Erythroblast (primary cell): ENCODE results near the gene CRHR1.

Source experiments
- DNase-seq, 2 experiments: peaks; one replicate each; lab custom pipeline; 2025; lab: John Stamatoyannopoulos, UW
- GATA1 ChIP-seq: IDR thresholded peaks from 2 replicates; pipeline ENCODE4 v1.6.1; 2011; ENCODE audit warnings: low read depth, mild to moderate bottlenecking, control low read depth, low read length, moderate library complexity
- POLR2A ChIP-seq: IDR thresholded peaks from 2 replicates; pipeline ENCODE4 v1.6.1; 2011; ENCODE audit warnings: mild to moderate bottlenecking, low read length

Gene CRHR1

GRCh38 chr17:45843722-45844121 is 59.6 kb downstream of the CRHR1 start:
- DNase-seq, result no peak
- no peak for TF ChIP-seq GATA1
- TF ChIP-seq POLR2A, result no peak

- DNase-seq, result no peak
- TF ChIP-seq POLR2A, result no peak
- TF ChIP-seq GATA1, result no peak
Measured at GRCh38 chr17:45844695-45845375, 60.7 kb downstream of the CRHR1 start, which contains the start of gene SPPL2C. SPPL2C (plus strand) TSS chr17:45844881; CDS start chr17:45844907, 26 bp downstream.

GRCh38 chr17:45845376-45846185 is 61.5 kb downstream of the CRHR1 start:
- TF ChIP-seq GATA1 (no peak), POLR2A (no peak)

GRCh38 chr17:45846223-45846622 is 62.1 kb downstream of the CRHR1 start:
- no peak for DNase-seq
- no peak for TF ChIP-seq POLR2A
- no peak for TF ChIP-seq GATA1

More at GRCh38 chr17:45845376-45846185, 61.5 kb downstream of the CRHR1 start:
- no peak for DNase-seq

GRCh38 chr17:45846646-45847045 is 62.5 kb downstream of the CRHR1 start:
- TF ChIP-seq GATA1 (no peak), POLR2A (no peak)
- DNase-seq, result no peak

- DNase-seq, result no peak
- no peak for TF ChIP-seq POLR2A
- TF ChIP-seq GATA1, result no peak
Measured at GRCh38 chr17:45847101-45847500, 63.0 kb downstream of the CRHR1 start.

GRCh38 chr17:45847747-45848146 is 63.6 kb downstream of the CRHR1 start:
- no peak for DNase-seq
- no peak for TF ChIP-seq POLR2A
- no peak for TF ChIP-seq GATA1

GRCh38 chr17:45848405-45848804 is 64.3 kb downstream of the CRHR1 start:
- TF ChIP-seq GATA1 (no peak), POLR2A (no peak)
- no peak for DNase-seq

- DNase-seq, result no peak
- TF ChIP-seq GATA1 (no peak), POLR2A (no peak)
Measured at GRCh38 chr17:45848868-45849535, 64.9 kb downstream of the CRHR1 start.

- DNase-seq, result no peak
- no peak for TF ChIP-seq POLR2A
- no peak for TF ChIP-seq GATA1
Measured at GRCh38 chr17:45849536-45849990, 65.4 kb downstream of the CRHR1 start.

GRCh38 chr17:45850011-45850410 is 65.9 kb downstream of the CRHR1 start:
- TF ChIP-seq POLR2A (no peak), GATA1 (no peak)
- DNase-seq, result no peak

- DNase-seq, result no peak
Measured at GRCh38 chr17:45850468-45850867, 66.3 kb downstream of the CRHR1 start.

GRCh38 chr17:45851022-45851421 is 66.9 kb downstream of the CRHR1 start:
- DNase-seq, result no peak
- no peak for TF ChIP-seq POLR2A
- no peak for TF ChIP-seq GATA1

More at GRCh38 chr17:45850468-45850867, 66.3 kb downstream of the CRHR1 start:
- no peak for TF ChIP-seq POLR2A
- no peak for TF ChIP-seq GATA1

- DNase-seq, result no peak
Measured at GRCh38 chr17:45851464-45851863, 67.3 kb downstream of the CRHR1 start.

More at GRCh38 chr17:45851464-45851863, 67.3 kb downstream of the CRHR1 start:
- TF ChIP-seq GATA1, result no peak
- no peak for TF ChIP-seq POLR2A
